H1 (cell line): ENCODE measurements around the gene SLC9A7. TPM values are rescaled to one million over a fixed set of nuclear protein-coding genes. Genes with fewer than 3 reads are reported as not detected.

Experiments
- CTCF ChIA-PET: fragments of 300-600 bp; sonication (Branson Sonifier 250); formaldehyde crosslinking; loops from one replicate; lab custom pipeline; 2021; ENCODE audit not compliant: partially characterized antibody; lab: Charles Lee
- POLR2A ChIA-PET: fragments of 300-600 bp; sonication (Branson Sonifier 250); formaldehyde crosslinking; loops from one replicate; lab custom pipeline; 2021; ENCODE audit warnings: inconsistent platforms; ENCODE audit not compliant: partially characterized antibody; lab: Charles Lee
- DNase-seq, 2 experiments: peaks; one replicate each; pipeline versions ENCODE4 v3.0.0 to v3.0.0-alpha.2; 2010 to 2022; ENCODE audit warnings: low spot score in 2 of 2, low read depth in 1 of 2, mixed read lengths in 1 of 2
- FAIRE-seq: peaks from 2 replicates; lab custom pipeline; 2011; peaks lifted over from hg19 to GRCh38; lab: Jason Lieb, UNC
- H2AFZ ChIP-seq: 2 replicates; pipeline ENCODE4 v1.8.1; 2012; ENCODE audit warnings: low read length, inconsistent platforms
- H2AK5ac ChIP-seq: 2 replicates; pipeline ENCODE4 v1.6.1; 2013; ENCODE audit warnings: low read depth, low read length
- H2BK120ac ChIP-seq: replicated peaks from 2 replicates; pipeline ENCODE3; 2013; ENCODE audit warnings: low read depth, low read length, inconsistent platforms
- H2BK12ac ChIP-seq: 2 replicates; pipeline ENCODE4 v1.6.1; 2013; ENCODE audit warnings: low read depth, low read length
- H2BK15ac ChIP-seq: 2 replicates; pipeline ENCODE4 v1.6.1; 2013; ENCODE audit warnings: low read length
- H2BK20ac ChIP-seq: 2 replicates; pipeline ENCODE4 v1.6.1; 2013; ENCODE audit warnings: low read length
- H2BK5ac ChIP-seq: 2 replicates; pipeline ENCODE4 v1.6.1; 2013; ENCODE audit warnings: low read depth, low read length
- H3K14ac ChIP-seq: 2 replicates; pipeline ENCODE4 v1.6.1; 2013; ENCODE audit warnings: inconsistent platforms; ENCODE audit not compliant: insufficient read length
- H3K18ac ChIP-seq: 2 replicates; pipeline ENCODE4 v1.6.1; 2013; ENCODE audit warnings: low read length; ENCODE audit errors: extremely low read depth
- H3K23ac ChIP-seq: 2 replicates; pipeline ENCODE4 v1.6.1; 2013; ENCODE audit warnings: inconsistent platforms; ENCODE audit not compliant: insufficient read length
- H3K23me2 ChIP-seq: 2 replicates; pipeline ENCODE4 v1.6.1; 2013; ENCODE audit warnings: low read depth, low read length
- H3K27ac ChIP-seq: 2 replicates; pipeline ENCODE4 v1.6.1; 2011; ENCODE audit warnings: low read depth, low read length, inconsistent platforms
- H3K27me3 ChIP-seq, 4 experiments: replicated peaks in 1 of 4; 1 replicate in 1 of 4; 2 replicates in 3 of 4; pipeline versions ENCODE4 v1.6.1 to v1.8.1; 2011 to 2013; ENCODE audit warnings: low read length in 3 of 4, mild to moderate bottlenecking in 3 of 4, inconsistent platforms in 2 of 4, mixed read lengths in 2 of 4, moderate library complexity in 1 of 4; ENCODE audit not compliant: control insufficient read depth in 3 of 4, insufficient read depth in 3 of 4; ENCODE audit errors: extremely low read depth in 1 of 4
- H3K36me3 ChIP-seq, 4 experiments: 2 replicates each; pipeline versions ENCODE4 v1.6.1 to v1.8.1; 2011 to 2013; ENCODE audit warnings: mild to moderate bottlenecking in 4 of 4, low read length in 3 of 4, moderate library complexity in 2 of 4, control low read depth in 1 of 4, inconsistent platforms in 1 of 4; ENCODE audit not compliant: insufficient read depth in 4 of 4, control insufficient read depth in 2 of 4
- H3K4ac ChIP-seq: replicated peaks from 2 replicates; pipeline ENCODE3; 2013; ENCODE audit warnings: low read length, low read depth, mixed read lengths, inconsistent platforms; ENCODE audit not compliant: insufficient read length
- H3K4me1 ChIP-seq, 4 experiments: replicated peaks in 1 of 4; 1 replicate in 1 of 4; 2 replicates in 3 of 4; pipeline versions ENCODE4 v1.6.1 to v1.8.1; 2011 to 2013; ENCODE audit warnings: low read length in 3 of 4, inconsistent platforms in 2 of 4, mixed read lengths in 1 of 4; ENCODE audit not compliant: insufficient read depth in 4 of 4, control insufficient read depth in 3 of 4
- H3K4me2 ChIP-seq, 2 experiments: 2 replicates each; pipeline versions ENCODE4 v1.6.1 to v1.8.1; 2011 to 2013; ENCODE audit warnings: low read depth in 2 of 2, low read length in 2 of 2, control low read depth in 1 of 2, inconsistent platforms in 1 of 2, mild to moderate bottlenecking in 1 of 2; ENCODE audit not compliant: insufficient read depth in 1 of 2
- H3K4me3 ChIP-seq, 4 experiments: fragments of 200-600, 300-600 bp in 1 of 4; sonication (generic), shearing (Covaris generic), sonication (Bioruptor Twin) in 1 of 4; 2 replicates each; pipeline versions ENCODE4 v1.5.1 to v1.8.1; 2011 to 2016; ENCODE audit warnings: low read length in 4 of 4, low read depth in 3 of 4, control low read depth in 2 of 4, inconsistent platforms in 2 of 4, mild to moderate bottlenecking in 2 of 4, mixed read lengths in 1 of 4, moderate library complexity in 1 of 4; ENCODE audit not compliant: insufficient read depth in 2 of 4; ENCODE audit errors: extremely low read depth in 1 of 4
- H3K56ac ChIP-seq: replicated peaks from 2 replicates; pipeline ENCODE3; 2013; ENCODE audit warnings: low read depth, mild to moderate bottlenecking, mixed read lengths, low read length, inconsistent platforms; ENCODE audit not compliant: insufficient read length
- H3K79me1 ChIP-seq: 2 replicates; pipeline ENCODE4 v1.6.1; 2013; ENCODE audit warnings: low read depth, low read length, control low read depth
- H3K79me2 ChIP-seq, 2 experiments: 2 replicates each; pipeline versions ENCODE4 v1.6.1 to v1.8.1; 2012 to 2013; ENCODE audit warnings: low read length in 2 of 2, mild to moderate bottlenecking in 2 of 2, inconsistent platforms in 1 of 2; ENCODE audit not compliant: insufficient read depth in 2 of 2, control insufficient read depth in 1 of 2
- H3K9ac ChIP-seq, 4 experiments: replicated peaks in 1 of 4; 1 replicate in 1 of 4; 2 replicates in 3 of 4; pipeline versions ENCODE4 v1.6.1 to v1.8.1; 2011 to 2013; ENCODE audit warnings: low read depth in 3 of 4, low read length in 3 of 4, control low read depth in 2 of 4, mild to moderate bottlenecking in 2 of 4, moderate library complexity in 2 of 4, inconsistent platforms in 1 of 4; ENCODE audit errors: extremely low read depth in 1 of 4
- H3K9me3 ChIP-seq, 2 experiments: 2 replicates each; pipeline versions ENCODE4 v1.6.1 to v1.8.1; 2012 to 2013; ENCODE audit warnings: mild to moderate bottlenecking in 2 of 2, moderate library complexity in 2 of 2, control low read depth in 1 of 2, inconsistent platforms in 1 of 2, low read depth in 1 of 2, low read length in 1 of 2, mixed read lengths in 1 of 2; ENCODE audit not compliant: insufficient read depth in 2 of 2
- H4K20me1 ChIP-seq, 2 experiments: replicated peaks in 1 of 2; 2 replicates each; pipeline versions ENCODE3 to v1.8.1; 2011 to 2013; ENCODE audit warnings: inconsistent platforms in 2 of 2, low read length in 2 of 2, mild to moderate bottlenecking in 1 of 2; ENCODE audit not compliant: insufficient read depth in 2 of 2, control insufficient read depth in 1 of 2
- H4K5ac ChIP-seq: 2 replicates; pipeline ENCODE4 v1.6.1; 2013; ENCODE audit warnings: low read length, low read depth, mixed read lengths, inconsistent platforms; ENCODE audit not compliant: insufficient read length
- H4K8ac ChIP-seq: 2 replicates; pipeline ENCODE4 v1.8.0; 2013; ENCODE audit warnings: mild to moderate bottlenecking, moderate library complexity, low read length, inconsistent platforms; ENCODE audit not compliant: insufficient read depth; ENCODE audit errors: extremely low read depth
- H4K91ac ChIP-seq: replicated peaks from 2 replicates; pipeline ENCODE3; 2013; ENCODE audit warnings: low read length, mixed read lengths, inconsistent platforms; ENCODE audit not compliant: insufficient read length
- ATF3 ChIP-seq: IDR thresholded peaks from 2 replicates; pipeline ENCODE4 v1.6.1; 2011; ENCODE audit warnings: low read depth, mild to moderate bottlenecking, low read length; ENCODE audit not compliant: insufficient read depth
- BACH1 ChIP-seq: IDR thresholded peaks from 2 replicates; pipeline ENCODE4 v1.6.1; 2012; ENCODE audit warnings: low read length, improper control_type of control experiment
- CEBPB ChIP-seq: IDR thresholded peaks from 2 replicates; pipeline ENCODE4 v1.6.1; 2012; ENCODE audit warnings: low read depth, low read length
- CHD2 ChIP-seq: IDR thresholded peaks from 2 replicates; pipeline ENCODE4 v1.6.1; 2012; ENCODE audit warnings: low read length, improper control_type of control experiment
- EP300 ChIP-seq, 2 experiments: IDR thresholded peaks; 1 replicate in 1 of 2; 2 replicates in 1 of 2; pipeline ENCODE4 v1.6.1; 2011 to 2012; ENCODE audit warnings: low read depth in 2 of 2, low read length in 2 of 2, mild to moderate bottlenecking in 2 of 2, borderline replicate concordance in 1 of 2, inconsistent platforms in 1 of 2, moderate library complexity in 1 of 2
- HDAC2 ChIP-seq, 2 experiments: fragments of 300-600 bp in 1 of 2; sonication (generic) in 1 of 2; IDR thresholded peaks; 2 replicates each; pipeline ENCODE4 v1.6.1; 2011 to 2012; ENCODE audit warnings: low read depth in 2 of 2, low read length in 2 of 2, mild to moderate bottlenecking in 2 of 2, moderate library complexity in 2 of 2, borderline replicate concordance in 1 of 2, inconsistent platforms in 1 of 2
- JUN ChIP-seq: IDR thresholded peaks from 2 replicates; pipeline ENCODE4 v1.6.1; 2011; ENCODE audit warnings: low read depth, mild to moderate bottlenecking, improper control_type of control experiment, low read length
- KDM1A ChIP-seq: fragments of 200-600, 300-600 bp; sonication (generic); IDR thresholded peaks from 2 replicates; pipeline ENCODE4 v1.7.1; 2016; ENCODE audit warnings: mild to moderate bottlenecking, low read length, borderline replicate concordance
- KDM4A ChIP-seq: IDR thresholded peaks from one replicate; pipeline ENCODE4 v1.7.1; 2012; ENCODE audit warnings: low read depth, mild to moderate bottlenecking, moderate library complexity, low read length, inconsistent platforms; ENCODE audit not compliant: severe bottlenecking
- SUZ12 ChIP-seq: fragments of 200-600 bp; sonication (generic); IDR thresholded peaks from 2 replicates; pipeline ENCODE4 v1.6.1; 2012; ENCODE audit warnings: mild to moderate bottlenecking, inconsistent platforms, low read length, moderate library complexity, mixed read lengths
- TBP ChIP-seq: IDR thresholded peaks from 2 replicates; pipeline ENCODE4 v1.6.1; 2011; ENCODE audit warnings: low read depth, low read length, improper control_type of control experiment
- USF2 ChIP-seq: IDR thresholded peaks from 2 replicates; pipeline ENCODE4 v1.6.1; 2011; ENCODE audit warnings: low read length, improper control_type of control experiment
- WGBS, 2 experiments: shearing (Covaris generic) in 1 of 2; methylation state at CpG; one replicate each; pipeline versions ENCODE4 v1.1.6 to v1.1.7; 2013 to 2015; ENCODE audit warnings: low lambda C conversion rate in 2 of 2, mixed read lengths in 2 of 2, inconsistent platforms in 1 of 2, low coverage in 1 of 2, missing lambda C conversion rate in 1 of 2; ENCODE audit not compliant: insufficient replicate concordance in 2 of 2, insufficient coverage in 1 of 2, insufficient read length in 1 of 2; ENCODE audit errors: extremely low coverage in 1 of 2, missing lambda C conversion rate in 1 of 2; 5-methylcytosine and 5-hydroxymethylcytosine counted together
- polyA plus RNA-seq, 7 experiments: library from polyadenylated mRNA; depleted of rRNA in 3 of 7; stranded (reverse) in 5 of 7; unstranded in 2 of 7; fragments of >200 nt in 5 of 7; fragments of 200-250 nt in 2 of 7; gene quantifications; 1 replicate in 5 of 7; 2 replicates in 1 of 7; 4 replicates in 1 of 7; pipeline versions ENCODE4 v1.2.1 to v1.2.3, GENCODE V29; 2011 to 2013; ENCODE audit warnings: missing spikeins in 2 of 7, mixed read lengths in 2 of 7
- total RNA-seq: library from RNA; stranded (reverse); fragmentation: NEBNext Ultra II Directional; extraction: Animal tissue kit (Norgen Biotek cat#: 25700); gene quantifications from 2 replicates; pipeline ENCODE4 v1.2.1, GENCODE V29; 2021

The SLC9A7 gene
- total and polyA plus RNA-seq, 2 of the 8 experiments (the other 6 are each of a cell fraction or from before 2014, with no cell fraction given), result 6.7 to 17.2 TPM

- Histone ChIP-seq H4K8ac (no peak overlapping the region), H2BK5ac (no peak overlapping the region), H3K27me3 (no peaks in the 10 kb centered on the region; a peak in 1 of 7 replicates), H3K18ac (no peak overlapping the region), H2AK5ac (no peak overlapping the region), H3K56ac (no peak overlapping the region), H3K4me2 (peak overlapping the region; percentile 73 to 97), H2BK120ac (no peak overlapping the region), H3K14ac (no peak overlapping the region), H2BK12ac (no peak overlapping the region), H3K4me3 (peak overlapping the region; percentile 64 to 81 (median 70); a peak in 5 of 8 replicates), H3K9me3 (no peaks in the 10 kb centered on the region), H3K4me1 (peaks cover 0 to 11% (median 3%) of the 10 kb centered on the region in 4 experiments; a peak in 3 of 7 replicates), H3K36me3 (no peaks in the 10 kb centered on the region; a peak in 1 of 8 replicates), H2BK20ac (no peak overlapping the region), H3K9ac (no peak overlapping the region), H4K20me1 (peaks cover 0 to 8% of the 10 kb centered on the region in 2 experiments), H2AFZ (no peak overlapping the region), H2BK15ac (no peak overlapping the region), H3K79me2 (peaks cover 0 to 45% of the 10 kb centered on the region in 2 experiments; a peak in 2 of 4 replicates), H4K91ac (no peak overlapping the region), H4K5ac (no peak overlapping the region), H3K23ac (no peak overlapping the region), H3K79me1 (no peaks in the 10 kb centered on the region), H3K27ac (no peak overlapping the region), H3K23me2 (peaks cover 6% of the 10 kb centered on the region), H3K4ac (no peak overlapping the region)
- 74% methylated on average over 3 of the region's 3 CpGs; no CpG with 5 or more reads in 1 of the 2 experiments for WGBS, 2 experiments
- FAIRE-seq, result no peak
- ChIA-PET CTCF (interaction anchor here (0.6 to 0.9 kb wide), 4 partner anchors 10 to 616 kb away, joined by 3 to 4 read pairs (median 3); no protein-coding TSS in a partner anchor), POLR2A (interaction anchor here (0.6 to 2.2 kb wide), 2 partner anchors 11 to 36 kb away, joined by 3 to 9 read pairs; no protein-coding TSS in a partner anchor)
- no peak for DNase-seq
- TF ChIP-seq ATF3 (no peak), KDM4A (no peak), TBP (no peak), JUN (no peak), USF2 (no peak), BACH1 (no peak), CEBPB (no peak), CHD2 (no peak), HDAC2 (IDR thresholded peaks at IDR 0.05; ENCODE audit: borderline replicate concordance in 1 of 2, low read depth in 2 of 2, low read length in 2 of 2) (no peak), SUZ12 (no peak), EP300 (IDR thresholded peaks at IDR 0.05; ENCODE audit: borderline replicate concordance in 1 of 2, low read depth in 2 of 2, low read length in 2 of 2) (no peak), KDM1A (no peak)
Observed at GRCh38 chrX:46576458-46576857, 182.5 kb downstream of the SLC9A7 start.
